Neural progenitor cell (in vitro differentiated cells): ENCODE data around the gene MED28.

ENCODE experiments used
- EZH2 ChIP-seq: fragments of 200-600 bp; sonication (generic); IDR thresholded peaks from 2 replicates; pipeline ENCODE4 v1.6.1; 2017; ENCODE audit warnings: antibody characterized with exemption, mild to moderate bottlenecking, moderate library complexity
- EZH2phosphoT487 ChIP-seq: fragments of 200-600 bp; sonication (generic); IDR thresholded peaks from 2 replicates; pipeline ENCODE4 v1.6.1; 2017; ENCODE audit warnings: antibody characterized with exemption
- TF ChIP-seq, protein P1 (sequence below): fragments of 200-600 bp; sonication (generic); IDR thresholded peaks from 2 replicates; pipeline ENCODE4 v1.5.1; 2017; ENCODE audit warnings: antibody characterized with exemption, mild to moderate bottlenecking

DNA sequence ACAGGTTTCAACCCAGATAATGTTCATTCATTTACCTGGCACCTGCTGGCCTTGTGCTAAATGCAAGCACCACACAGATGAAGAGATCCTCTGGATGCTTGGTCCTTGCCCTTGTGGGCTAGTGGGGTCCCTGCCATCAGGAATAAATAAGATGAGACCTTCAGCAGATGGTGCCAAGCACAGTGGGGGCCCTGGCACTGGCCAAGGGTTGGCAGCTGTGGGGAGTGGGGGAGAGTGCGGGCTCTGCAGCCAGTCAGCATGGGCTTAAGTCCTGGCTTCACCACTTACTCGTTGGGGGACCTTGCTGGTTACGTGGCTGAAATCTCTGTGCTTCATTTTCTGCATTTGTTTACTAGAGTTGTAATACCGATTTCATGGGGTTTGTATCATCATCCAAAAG is 30.5 kb upstream of the MED28 start:
- TF ChIP-seq, protein P1, sequence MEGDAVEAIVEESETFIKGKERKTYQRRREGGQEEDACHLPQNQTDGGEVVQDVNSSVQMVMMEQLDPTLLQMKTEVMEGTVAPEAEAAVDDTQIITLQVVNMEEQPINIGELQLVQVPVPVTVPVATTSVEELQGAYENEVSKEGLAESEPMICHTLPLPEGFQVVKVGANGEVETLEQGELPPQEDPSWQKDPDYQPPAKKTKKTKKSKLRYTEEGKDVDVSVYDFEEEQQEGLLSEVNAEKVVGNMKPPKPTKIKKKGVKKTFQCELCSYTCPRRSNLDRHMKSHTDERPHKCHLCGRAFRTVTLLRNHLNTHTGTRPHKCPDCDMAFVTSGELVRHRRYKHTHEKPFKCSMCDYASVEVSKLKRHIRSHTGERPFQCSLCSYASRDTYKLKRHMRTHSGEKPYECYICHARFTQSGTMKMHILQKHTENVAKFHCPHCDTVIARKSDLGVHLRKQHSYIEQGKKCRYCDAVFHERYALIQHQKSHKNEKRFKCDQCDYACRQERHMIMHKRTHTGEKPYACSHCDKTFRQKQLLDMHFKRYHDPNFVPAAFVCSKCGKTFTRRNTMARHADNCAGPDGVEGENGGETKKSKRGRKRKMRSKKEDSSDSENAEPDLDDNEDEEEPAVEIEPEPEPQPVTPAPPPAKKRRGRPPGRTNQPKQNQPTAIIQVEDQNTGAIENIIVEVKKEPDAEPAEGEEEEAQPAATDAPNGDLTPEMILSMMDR = no peak
- no peak for TF ChIP-seq EZH2
- no peak for TF ChIP-seq EZH2phosphoT487
